Coronary artery (tissue), 2 donors: Measurements from ENCODE around the gene AKIRIN2.

Source experiments
- DNase-seq: peaks from one replicate; pipeline ENCODE4 v3.0.0-alpha.2; 2017; ENCODE audit warnings: low spot score
- H3K27ac ChIP-seq, 2 donors: fragments of 200-600 bp; sonication (generic); one replicate each; pipeline ENCODE4 v1.5.1; 2016 to 2019
- H3K4me3 ChIP-seq: fragments of 200-600 bp; sonication (generic); 2 replicates; pipeline ENCODE4 v1.5.1; 2016; ENCODE audit warnings: mild to moderate bottlenecking, moderate library complexity
- CTCF ChIP-seq: fragments of 200-600 bp; sonication (generic); IDR thresholded peaks from one replicate; pipeline ENCODE4 v1.5.1; 2019; ENCODE audit warnings: antibody characterized with exemption

AKIRIN2 gene

GRCh38 chr6:87658516-87658915, 43.5 kb downstream of the AKIRIN2 start:
- DNase-seq: no peak
- no peak for TF ChIP-seq CTCF
- no peak overlapping the region for H3K27ac ChIP-seq
- H3K4me3 ChIP-seq: no peak overlapping the region

- DNase-seq: no peak
- no peak for TF ChIP-seq CTCF
- Histone ChIP-seq H3K27ac (no peak overlapping the region), H3K4me3 (no peak overlapping the region)
Measured at GRCh38 chr6:87656857-87657256, 45.2 kb downstream of the AKIRIN2 start.

- no peak for TF ChIP-seq CTCF
- no peak for DNase-seq
Measured at GRCh38 chr6:87655824-87656223, 46.2 kb downstream of the AKIRIN2 start.

GRCh38 chr6:87654875-87655454, 47.1 kb downstream of the AKIRIN2 start:
- Histone ChIP-seq H3K27ac (no peak overlapping the region), H3K4me3 (no peak overlapping the region)
- no peak for DNase-seq
- no peak for TF ChIP-seq CTCF

More at GRCh38 chr6:87655824-87656223, 46.2 kb downstream of the AKIRIN2 start:
- Histone ChIP-seq H3K4me3 (no peak overlapping the region), H3K27ac (no peak overlapping the region)

- H3K27ac ChIP-seq: no peak overlapping the region
- H3K4me3 ChIP-seq: no peak overlapping the region
- DNase-seq: no peak
- no peak for TF ChIP-seq CTCF
Measured at GRCh38 chr6:87654122-87654521, 47.9 kb downstream of the AKIRIN2 start.

GRCh38 chr6:87653074-87653962, 48.7 kb downstream of the AKIRIN2 start:
- no peak for TF ChIP-seq CTCF
- no peak for DNase-seq
- no peak overlapping the region for H3K4me3 ChIP-seq
- H3K27ac ChIP-seq: no peak overlapping the region

- Histone ChIP-seq H3K4me3 (no peak overlapping the region), H3K27ac (no peak overlapping the region)
- no peak for DNase-seq
- no peak for TF ChIP-seq CTCF
Measured at GRCh38 chr6:87645080-87645479, 57.0 kb downstream of the AKIRIN2 start.
